A549 (cell line): ENCODE measurements around the gene LRCH1. TPM values are rescaled to one million over a fixed set of nuclear protein-coding genes. Genes with fewer than 3 reads are reported as not detected.

Experiments used
- ATAC-seq, 2 experiments: fragments of 200-7000 bp in 1 of 2; fragments of >200 bp in 1 of 2; cut with Nextera tagmentation in 1 of 2; cut with Tn5 transposase in 1 of 2; 3 replicates each; pipeline versions ENCODE4 v1.8.0 to v1.9.1; 2018 to 2020; ENCODE audit warnings: mild to moderate bottlenecking in 1 of 2, moderate library complexity in 1 of 2
- CTCF ChIA-PET: fragments of 300-600 bp; sonication (Branson Sonifier 250); formaldehyde crosslinking; extraction: SDS; loops from one replicate; lab custom pipeline; 2021; ENCODE audit warnings: antibody characterized with exemption, inconsistent platforms; lab: Yijun Ruan, JAX
- POLR2A ChIA-PET: fragments of 350-600 bp; formaldehyde crosslinking; extraction: SDS; loops from one replicate; lab custom pipeline; 2021; ENCODE audit warnings: antibody characterized with exemption, inconsistent platforms; lab: Yijun Ruan, JAX
- DNase-seq, 2 experiments: peaks; one replicate each; pipeline versions ENCODE4 v3.0.0 to v3.0.0-alpha.2; 2011 to 2016; ENCODE audit warnings: low read depth in 1 of 2, low spot score in 1 of 2
- FAIRE-seq: peaks from 2 replicates; lab custom pipeline; 2011; peaks lifted over from hg19 to GRCh38; lab: Jason Lieb, UNC
- H3K27ac ChIP-seq, 2 experiments: fragments of >200 bp; sonication (Bioruptor Twin); formaldehyde crosslinking; 3 replicates each; pipeline ENCODE4 v1.5.1; 2016 to 2017
- H3K4me1 ChIP-seq: fragments of >200 bp; sonication (Bioruptor Twin); formaldehyde crosslinking; 3 replicates; pipeline ENCODE4 v1.6.1; 2016
- H3K4me2 ChIP-seq: fragments of >200 bp; sonication (Bioruptor Twin); formaldehyde crosslinking; 3 replicates; pipeline ENCODE4 v1.6.1; 2016
- H3K4me3 ChIP-seq: fragments of >200 bp; sonication (Bioruptor Twin); formaldehyde crosslinking; 3 replicates; pipeline ENCODE4 v1.5.1; 2016
- H3K9me3 ChIP-seq: fragments of >200 bp; sonication (Bioruptor Twin); formaldehyde crosslinking; 3 replicates; pipeline ENCODE4 v1.6.1; 2016
- CHD2 ChIP-seq: fragments of 150-350 bp; IDR thresholded peaks from 2 replicates; pipeline ENCODE4 v1.6.1; 2014; ENCODE audit warnings: low read length; ENCODE audit not compliant: partially characterized antibody
- EHF ChIP-seq: fragments of 250-450 bp; sonication (Bioruptor Pico); IDR thresholded peaks from 2 replicates; pipeline ENCODE4 v1.5.0; 2020; ENCODE audit warnings: mild to moderate bottlenecking
- EP300 ChIP-seq, 2 experiments: fragments of >200 bp; sonication (Bioruptor Twin); formaldehyde crosslinking; IDR thresholded peaks; 2 replicates in 1 of 2; 3 replicates in 1 of 2; pipeline ENCODE4 v1.6.1; 2016 to 2017
- FOSB ChIP-seq: fragments of 250-450 bp; sonication (Bioruptor Pico); IDR thresholded peaks from 2 replicates; pipeline ENCODE4 v1.5.0; 2020; ENCODE audit warnings: mild to moderate bottlenecking, moderate library complexity
- FOXS1 ChIP-seq: fragments of 250-450 bp; sonication (Bioruptor Pico); IDR thresholded peaks from 2 replicates; pipeline ENCODE4 v1.5.0; 2020; ENCODE audit warnings: mild to moderate bottlenecking, moderate library complexity
- HDAC2 ChIP-seq: fragments of 200-600 bp; sonication (generic); IDR thresholded peaks from 2 replicates; pipeline ENCODE4 v1.6.1; 2016
- HES2 ChIP-seq: fragments of >200 bp; sonication (Bioruptor Twin); formaldehyde crosslinking; IDR thresholded peaks from 2 replicates; pipeline ENCODE4 v1.6.1; 2016
- HOXA7 ChIP-seq: fragments of 250-450 bp; sonication (Bioruptor Pico); IDR thresholded peaks from 2 replicates; pipeline ENCODE4 v1.5.0; 2020; ENCODE audit warnings: mild to moderate bottlenecking, moderate library complexity
- HOXB5 ChIP-seq: fragments of 250-450 bp; sonication (Bioruptor Pico); IDR thresholded peaks from 2 replicates; pipeline ENCODE4 v1.5.0; 2020; ENCODE audit warnings: mild to moderate bottlenecking, moderate library complexity
- JUNB ChIP-seq: fragments of >200 bp; sonication (Bioruptor Twin); formaldehyde crosslinking; IDR thresholded peaks from 2 replicates; pipeline ENCODE4 v1.6.1; 2016
- KDM1A ChIP-seq: fragments of 200-600 bp; sonication (generic); IDR thresholded peaks from 2 replicates; pipeline ENCODE4 v1.6.1; 2016; ENCODE audit warnings: low read depth, mild to moderate bottlenecking
- KDM5A ChIP-seq: fragments of 200-600 bp; sonication (generic); IDR thresholded peaks from 2 replicates; pipeline ENCODE4 v1.6.1; 2016; ENCODE audit warnings: antibody characterized with exemption, mild to moderate bottlenecking
- MAFK ChIP-seq: fragments of 450-650 bp; IDR thresholded peaks from 2 replicates; pipeline ENCODE4 v1.6.1; 2014; ENCODE audit not compliant: partially characterized antibody
- MAZ ChIP-seq: fragments of 150-350 bp; IDR thresholded peaks from 2 replicates; pipeline ENCODE4 v1.6.1; 2014; ENCODE audit warnings: antibody characterized with exemption, low read depth, low read length, borderline replicate concordance
- MYC ChIP-seq: IDR thresholded peaks from 2 replicates; pipeline ENCODE4 v1.6.1; 2012; ENCODE audit warnings: mild to moderate bottlenecking, inconsistent platforms, low read length, improper control_type of control experiment, borderline replicate concordance
- NFE2L2 ChIP-seq: fragments of 150-350 bp; conservative IDR thresholded peaks from 2 replicates; pipeline ENCODE4 v1.6.1; 2014; ENCODE audit warnings: low read length
- POLR2A ChIP-seq: IDR thresholded peaks from 2 replicates; pipeline ENCODE4 v1.6.1; 2012; ENCODE audit warnings: mild to moderate bottlenecking, low read length
- POLR2AphosphoS2 ChIP-seq: conservative IDR thresholded peaks from 2 replicates; pipeline ENCODE4 v1.6.1; 2012; ENCODE audit warnings: low read length, improper control_type of control experiment, inconsistent platforms
- RCOR1 ChIP-seq: fragments of 150-350 bp; IDR thresholded peaks from 2 replicates; pipeline ENCODE4 v1.6.1; 2014; ENCODE audit warnings: antibody characterized with exemption, low read length, low read depth
- RNF2 ChIP-seq: fragments of 200-600 bp; sonication (generic); IDR thresholded peaks from 2 replicates; pipeline ENCODE4 v1.6.1; 2016; ENCODE audit warnings: low read depth, mild to moderate bottlenecking, antibody characterized with exemption, moderate library complexity, borderline replicate concordance
- SMC3 ChIP-seq: fragments of >200 bp; sonication (Bioruptor Twin); formaldehyde crosslinking; IDR thresholded peaks from 3 replicates; pipeline ENCODE4 v1.6.1; 2018; ENCODE audit warnings: inconsistent platforms
- TFCP2L1 ChIP-seq: fragments of 250-450 bp; sonication (Bioruptor Pico); IDR thresholded peaks from 2 replicates; pipeline ENCODE4 v1.5.0; 2021; ENCODE audit warnings: mild to moderate bottlenecking
- ZC3H11A ChIP-seq: fragments of 450-650 bp; IDR thresholded peaks from 2 replicates; pipeline ENCODE4 v1.6.1; 2014; ENCODE audit warnings: antibody characterized with exemption, mild to moderate bottlenecking
- ZNF302 ChIP-seq: fragments of 250-450 bp; sonication (Bioruptor Pico); IDR thresholded peaks from 2 replicates; pipeline ENCODE4 v1.9.0; 2021; ENCODE audit warnings: inconsistent platforms, mild to moderate bottlenecking, moderate library complexity
- WGBS: methylation state at CpG from one replicate; pipeline ENCODE4 v1.1.6; 2017; ENCODE audit errors: missing lambda C conversion rate; 5-methylcytosine and 5-hydroxymethylcytosine counted together
- polyA plus RNA-seq, 4 experiments: library from polyadenylated mRNA; depleted of rRNA in 3 of 4; stranded (reverse); fragments of >200 nt; fragmentation: RNase III in 1 of 4; extraction: RNeasy Plus Mini Kit Qiagen cat#74134 plus additional on column Dnase treatment in 1 of 4; gene quantifications; 2 replicates in 3 of 4; 3 replicates in 1 of 4; pipeline ENCODE4 v1.2.3, GENCODE V29; 2011 to 2017
- TF ChIP-seq, protein P1 (sequence below): fragments of 150-350 bp; IDR thresholded peaks from 2 replicates; pipeline ENCODE4 v1.6.1; 2014; ENCODE audit warnings: low read depth, mild to moderate bottlenecking, low read length
- TF ChIP-seq, protein P2 (sequence below): IDR thresholded peaks from 2 replicates; pipeline ENCODE4 v1.6.1; 2012
- TF ChIP-seq, protein P3 (sequence below): fragments of >200 bp; sonication (Bioruptor Twin); formaldehyde crosslinking; IDR thresholded peaks from 3 replicates; pipeline ENCODE4 v1.6.1; 2016
- TF ChIP-seq, protein P4 (sequence below): fragments of 200-600 bp; sonication (generic); IDR thresholded peaks from 2 replicates; pipeline ENCODE4 v1.6.1; 2016; ENCODE audit warnings: antibody characterized with exemption, mild to moderate bottlenecking, moderate library complexity
- TF ChIP-seq, protein P5 (sequence below): IDR thresholded peaks from 2 replicates; pipeline ENCODE4 v1.6.1; 2012

The LRCH1 gene
- polyA plus RNA-seq, 2 of the 4 experiments (the other 2 are of a cell fraction) = 8.5 to 16.4 TPM

- ChIA-PET CTCF (interaction anchor here (1.6 kb wide), 1 partner anchor 9 kb away, joined by 5 read pairs; no protein-coding TSS in a partner anchor), POLR2A (no interaction called here)
- FAIRE-seq = no peak
- no peak for ATAC-seq
- DNase-seq = no peak
- no peak overlapping the region for H3K4me3 ChIP-seq
- TF ChIP-seq HOXA7 (CRISPR knock-in tag) (no peak), KDM1A (no peak), HES2 (no peak), EP300 (IDR thresholded peaks at IDR 0.05) (no peak), TFCP2L1 (CRISPR knock-in tag) (no peak), MAFK (no peak), POLR2A (no peak), MAZ (no peak), KDM5A (no peak), CHD2 (no peak), HOXB5 (no peak), ZC3H11A (no peak), ZNF302 (no peak)
- TF ChIP-seq, protein P1, sequence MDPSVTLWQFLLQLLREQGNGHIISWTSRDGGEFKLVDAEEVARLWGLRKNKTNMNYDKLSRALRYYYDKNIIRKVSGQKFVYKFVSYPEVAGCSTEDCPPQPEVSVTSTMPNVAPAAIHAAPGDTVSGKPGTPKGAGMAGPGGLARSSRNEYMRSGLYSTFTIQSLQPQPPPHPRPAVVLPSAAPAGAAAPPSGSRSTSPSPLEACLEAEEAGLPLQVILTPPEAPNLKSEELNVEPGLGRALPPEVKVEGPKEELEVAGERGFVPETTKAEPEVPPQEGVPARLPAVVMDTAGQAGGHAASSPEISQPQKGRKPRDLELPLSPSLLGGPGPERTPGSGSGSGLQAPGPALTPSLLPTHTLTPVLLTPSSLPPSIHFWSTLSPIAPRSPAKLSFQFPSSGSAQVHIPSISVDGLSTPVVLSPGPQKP = no peak
- H3K4me2 ChIP-seq = peak overlapping the region; percentile 13; the same call in 1 of the 3 replicates
- no peak overlapping the region for H3K27ac ChIP-seq
- WGBS = 91% methylated on average over 2 of the region's 2 CpGs
- no peaks in the 10 kb centered on the region for H3K9me3 ChIP-seq
- H3K4me1 ChIP-seq = peaks cover 11% of the 10 kb centered on the region; the same call in 1 of the 3 replicates
These were observed 8.3 kb downstream of the LRCH1 start for GRCh38 chr13:46561286-46561685.

- Histone ChIP-seq H3K4me2 (no peak overlapping the region; the same call in 2 of the 3 replicates), H3K4me1 (peaks cover 11% of the 10 kb centered on the region; the same call in 1 of the 3 replicates)
- POLR2A ChIA-PET = no interaction called here
- 96% methylated on average over 1 of the region's 1 CpG for WGBS
- no peak for DNase-seq
- no peak for TF ChIP-seq RNF2
- TF ChIP-seq, all 56 proteins: peak for 0
- no peak for FAIRE-seq
- CTCF ChIA-PET = interaction anchor here (1.6 kb wide), 1 partner anchor 8 kb away, joined by 5 read pairs; no protein-coding TSS in a partner anchor
- Histone ChIP-seq H3K9me3 (no peaks in the 10 kb centered on the region), H3K27ac (no peak overlapping the region), H3K4me3 (no peak overlapping the region)
- ATAC-seq = no peak
These were observed 8.7 kb downstream of the LRCH1 start for GRCh38 chr13:46561691-46562090.

DNA sequence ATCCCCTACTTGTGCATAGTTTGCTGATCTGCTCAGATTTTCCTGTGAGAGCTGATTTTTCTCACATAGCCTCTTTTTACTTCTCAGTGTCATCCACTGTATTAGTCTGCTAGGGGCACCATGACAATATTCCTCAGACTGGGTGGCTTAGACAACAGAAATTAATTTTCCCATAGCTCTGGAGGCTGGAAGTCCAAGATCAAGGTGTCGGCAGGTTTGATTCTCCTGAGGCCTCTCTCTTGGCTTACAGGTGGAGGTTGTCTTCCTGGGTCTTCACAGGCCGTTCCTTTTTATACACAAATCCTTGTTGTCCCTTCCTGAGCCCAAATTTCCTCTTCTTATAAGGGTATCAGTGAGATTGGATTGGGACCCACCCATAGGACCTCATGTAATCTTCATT, 9.2 kb downstream of the LRCH1 start:
- CTCF ChIA-PET = interaction anchor here (0.6 kb wide), 1 partner anchor 61 kb away, joined by 3 read pairs; no protein-coding TSS in a partner anchor
- no peak for DNase-seq
- WGBS = 95% methylated on average over 2 of the region's 2 CpGs
- Histone ChIP-seq H3K4me3 (no peak overlapping the region), H3K27ac (no peak overlapping the region), H3K9me3 (no peaks in the 10 kb centered on the region), H3K4me1 (peaks cover 11% of the 10 kb centered on the region; the same call in 1 of the 3 replicates), H3K4me2 (no peak overlapping the region)
- ATAC-seq = no peak
- no peak for FAIRE-seq
- POLR2A ChIA-PET = no interaction called here
- TF ChIP-seq, protein P2, sequence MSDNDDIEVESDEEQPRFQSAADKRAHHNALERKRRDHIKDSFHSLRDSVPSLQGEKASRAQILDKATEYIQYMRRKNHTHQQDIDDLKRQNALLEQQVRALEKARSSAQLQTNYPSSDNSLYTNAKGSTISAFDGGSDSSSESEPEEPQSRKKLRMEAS = no peak
- TF ChIP-seq HDAC2 (no peak), POLR2AphosphoS2 (no peak), KDM1A (no peak), CHD2 (no peak), MAZ (no peak), EP300 (IDR thresholded peaks at IDR 0.05) (no peak), MYC (no peak), NFE2L2 (no peak), JUNB (no peak), SMC3 (no peak), EHF (CRISPR knock-in tag) (no peak), RCOR1 (no peak), FOSB (CRISPR knock-in tag) (no peak), FOXS1 (CRISPR knock-in tag) (no peak)
- TF ChIP-seq, protein P3, sequence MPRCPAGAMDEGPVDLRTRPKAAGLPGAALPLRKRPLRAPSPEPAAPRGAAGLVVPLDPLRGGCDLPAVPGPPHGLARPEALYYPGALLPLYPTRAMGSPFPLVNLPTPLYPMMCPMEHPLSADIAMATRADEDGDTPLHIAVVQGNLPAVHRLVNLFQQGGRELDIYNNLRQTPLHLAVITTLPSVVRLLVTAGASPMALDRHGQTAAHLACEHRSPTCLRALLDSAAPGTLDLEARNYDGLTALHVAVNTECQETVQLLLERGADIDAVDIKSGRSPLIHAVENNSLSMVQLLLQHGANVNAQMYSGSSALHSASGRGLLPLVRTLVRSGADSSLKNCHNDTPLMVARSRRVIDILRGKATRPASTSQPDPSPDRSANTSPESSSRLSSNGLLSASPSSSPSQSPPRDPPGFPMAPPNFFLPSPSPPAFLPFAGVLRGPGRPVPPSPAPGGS = no peak
- TF ChIP-seq, protein P4, sequence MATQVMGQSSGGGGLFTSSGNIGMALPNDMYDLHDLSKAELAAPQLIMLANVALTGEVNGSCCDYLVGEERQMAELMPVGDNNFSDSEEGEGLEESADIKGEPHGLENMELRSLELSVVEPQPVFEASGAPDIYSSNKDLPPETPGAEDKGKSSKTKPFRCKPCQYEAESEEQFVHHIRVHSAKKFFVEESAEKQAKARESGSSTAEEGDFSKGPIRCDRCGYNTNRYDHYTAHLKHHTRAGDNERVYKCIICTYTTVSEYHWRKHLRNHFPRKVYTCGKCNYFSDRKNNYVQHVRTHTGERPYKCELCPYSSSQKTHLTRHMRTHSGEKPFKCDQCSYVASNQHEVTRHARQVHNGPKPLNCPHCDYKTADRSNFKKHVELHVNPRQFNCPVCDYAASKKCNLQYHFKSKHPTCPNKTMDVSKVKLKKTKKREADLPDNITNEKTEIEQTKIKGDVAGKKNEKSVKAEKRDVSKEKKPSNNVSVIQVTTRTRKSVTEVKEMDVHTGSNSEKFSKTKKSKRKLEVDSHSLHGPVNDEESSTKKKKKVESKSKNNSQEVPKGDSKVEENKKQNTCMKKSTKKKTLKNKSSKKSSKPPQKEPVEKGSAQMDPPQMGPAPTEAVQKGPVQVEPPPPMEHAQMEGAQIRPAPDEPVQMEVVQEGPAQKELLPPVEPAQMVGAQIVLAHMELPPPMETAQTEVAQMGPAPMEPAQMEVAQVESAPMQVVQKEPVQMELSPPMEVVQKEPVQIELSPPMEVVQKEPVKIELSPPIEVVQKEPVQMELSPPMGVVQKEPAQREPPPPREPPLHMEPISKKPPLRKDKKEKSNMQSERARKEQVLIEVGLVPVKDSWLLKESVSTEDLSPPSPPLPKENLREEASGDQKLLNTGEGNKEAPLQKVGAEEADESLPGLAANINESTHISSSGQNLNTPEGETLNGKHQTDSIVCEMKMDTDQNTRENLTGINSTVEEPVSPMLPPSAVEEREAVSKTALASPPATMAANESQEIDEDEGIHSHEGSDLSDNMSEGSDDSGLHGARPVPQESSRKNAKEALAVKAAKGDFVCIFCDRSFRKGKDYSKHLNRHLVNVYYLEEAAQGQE = no peak
- TF ChIP-seq, protein P5, sequence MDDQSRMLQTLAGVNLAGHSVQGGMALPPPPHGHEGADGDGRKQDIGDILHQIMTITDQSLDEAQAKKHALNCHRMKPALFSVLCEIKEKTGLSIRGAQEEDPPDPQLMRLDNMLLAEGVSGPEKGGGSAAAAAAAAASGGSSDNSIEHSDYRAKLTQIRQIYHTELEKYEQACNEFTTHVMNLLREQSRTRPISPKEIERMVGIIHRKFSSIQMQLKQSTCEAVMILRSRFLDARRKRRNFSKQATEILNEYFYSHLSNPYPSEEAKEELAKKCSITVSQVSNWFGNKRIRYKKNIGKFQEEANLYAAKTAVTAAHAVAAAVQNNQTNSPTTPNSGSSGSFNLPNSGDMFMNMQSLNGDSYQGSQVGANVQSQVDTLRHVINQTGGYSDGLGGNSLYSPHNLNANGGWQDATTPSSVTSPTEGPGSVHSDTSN = no peak
